Endothelial cell (in vitro differentiated cells): ENCODE results near the gene RASSF8. TPM values are rescaled to one million over a fixed set of nuclear protein-coding genes. Genes with fewer than 3 reads are reported as not detected.

ENCODE experiments used
- DNase-seq: peaks from one replicate; pipeline ENCODE4 v3.0.0; 2021; ENCODE audit warnings: low spot score
- H3K27ac Mint-ChIP-seq: one replicate; pipeline ENCODE4 v1.8.0; 2021; ENCODE audit warnings: mixed read lengths, inconsistent platforms; ENCODE audit not compliant: unreplicated experiment
- H3K27me3 Mint-ChIP-seq: one replicate; pipeline ENCODE4 v1.8.0; 2021; ENCODE audit warnings: mild to moderate bottlenecking, moderate library complexity, mixed read lengths, inconsistent platforms; ENCODE audit not compliant: unreplicated experiment
- H3K36me3 Mint-ChIP-seq: one replicate; pipeline ENCODE4 v1.8.0; 2021; ENCODE audit warnings: mild to moderate bottlenecking, low read depth, mixed read lengths, inconsistent platforms; ENCODE audit not compliant: unreplicated experiment
- H3K4me1 Mint-ChIP-seq: one replicate; pipeline ENCODE4 v1.8.0; 2021; ENCODE audit warnings: mild to moderate bottlenecking, mixed read lengths, inconsistent platforms; ENCODE audit not compliant: unreplicated experiment
- H3K4me3 Mint-ChIP-seq: one replicate; pipeline ENCODE4 v1.8.0; 2021; ENCODE audit warnings: mild to moderate bottlenecking, mixed read lengths, inconsistent platforms; ENCODE audit not compliant: unreplicated experiment
- H3K9me3 Mint-ChIP-seq: one replicate; pipeline ENCODE4 v1.8.0; 2021; ENCODE audit warnings: mixed read lengths, inconsistent platforms; ENCODE audit not compliant: unreplicated experiment
- total RNA-seq: library from RNA; stranded (reverse); fragmentation: NEBNext Ultra II Directional; extraction: Animal tissue kit (Norgen Biotek cat#: 25700); gene quantifications from one replicate; pipeline ENCODE4 v1.2.1, GENCODE V29; 2021; ENCODE audit not compliant: unreplicated experiment
- TF ChIP-seq, protein P1 (sequence below): fragments of 200-600 bp; sonication (generic); IDR thresholded peaks from one replicate; pipeline ENCODE4 v1.5.0; 2021; ENCODE audit warnings: antibody characterized with exemption; ENCODE audit not compliant: unreplicated experiment

The RASSF8 gene
- total RNA-seq, 1 donor from 2014 or later: 87.2 TPM

DNA sequence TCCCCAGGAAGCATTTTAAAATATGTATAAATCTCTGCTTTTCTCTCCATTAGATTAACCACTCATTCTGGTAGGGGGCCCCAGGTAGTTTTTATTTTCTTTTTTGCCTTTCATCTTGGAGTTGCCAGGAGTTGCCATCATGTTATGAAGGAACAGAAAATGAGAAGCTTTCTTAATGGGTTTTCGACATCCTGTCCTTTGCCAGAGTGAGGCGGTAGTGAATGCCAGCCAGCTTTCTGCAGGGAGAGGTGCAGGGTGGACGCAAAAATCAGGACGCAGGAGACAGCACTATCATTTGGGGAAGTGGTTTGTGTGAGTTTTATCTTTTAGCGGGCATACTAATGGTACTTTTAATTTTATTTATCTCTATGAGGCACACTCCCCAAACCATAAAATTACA lies 1.7 kb downstream of the RASSF8 start:
- DNase-seq: peak; percentile 14
- TF ChIP-seq, protein P1, sequence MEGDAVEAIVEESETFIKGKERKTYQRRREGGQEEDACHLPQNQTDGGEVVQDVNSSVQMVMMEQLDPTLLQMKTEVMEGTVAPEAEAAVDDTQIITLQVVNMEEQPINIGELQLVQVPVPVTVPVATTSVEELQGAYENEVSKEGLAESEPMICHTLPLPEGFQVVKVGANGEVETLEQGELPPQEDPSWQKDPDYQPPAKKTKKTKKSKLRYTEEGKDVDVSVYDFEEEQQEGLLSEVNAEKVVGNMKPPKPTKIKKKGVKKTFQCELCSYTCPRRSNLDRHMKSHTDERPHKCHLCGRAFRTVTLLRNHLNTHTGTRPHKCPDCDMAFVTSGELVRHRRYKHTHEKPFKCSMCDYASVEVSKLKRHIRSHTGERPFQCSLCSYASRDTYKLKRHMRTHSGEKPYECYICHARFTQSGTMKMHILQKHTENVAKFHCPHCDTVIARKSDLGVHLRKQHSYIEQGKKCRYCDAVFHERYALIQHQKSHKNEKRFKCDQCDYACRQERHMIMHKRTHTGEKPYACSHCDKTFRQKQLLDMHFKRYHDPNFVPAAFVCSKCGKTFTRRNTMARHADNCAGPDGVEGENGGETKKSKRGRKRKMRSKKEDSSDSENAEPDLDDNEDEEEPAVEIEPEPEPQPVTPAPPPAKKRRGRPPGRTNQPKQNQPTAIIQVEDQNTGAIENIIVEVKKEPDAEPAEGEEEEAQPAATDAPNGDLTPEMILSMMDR: no peak
- peaks cover 4% of the 10 kb centered on the region for H3K27me3 Mint-ChIP-seq
- H3K9me3 Mint-ChIP-seq: no peaks in the 10 kb centered on the region
- peak overlapping the region; percentile 96 for H3K4me3 Mint-ChIP-seq
- H3K27ac Mint-ChIP-seq: peak overlapping the region; percentile 9
- H3K36me3 Mint-ChIP-seq: peaks cover 5% of the 10 kb centered on the region
- peaks cover 33% of the 10 kb centered on the region for H3K4me1 Mint-ChIP-seq

DNA sequence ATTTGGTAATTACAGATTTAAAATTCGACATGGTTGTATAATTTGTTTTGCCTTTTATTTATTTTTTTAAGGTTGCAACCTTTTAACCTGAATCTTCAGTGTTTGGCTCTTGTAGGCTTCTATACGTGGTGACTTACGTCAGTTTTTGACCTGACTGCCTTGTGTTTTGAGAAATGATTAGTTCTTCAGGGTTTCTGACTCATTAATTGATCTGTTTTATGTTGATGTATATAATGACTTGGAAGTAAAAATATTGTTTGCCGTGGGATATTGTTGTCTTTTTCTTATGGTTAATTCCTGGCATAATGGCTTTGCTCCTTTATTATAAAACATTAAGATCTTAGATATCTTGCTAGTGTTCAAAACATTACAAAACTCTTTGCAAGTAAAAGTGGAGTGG lies 2.5 kb downstream of the RASSF8 start:
- Mint-ChIP-seq H3K4me3 (peak overlapping the region; percentile 96), H3K9me3 (no peaks in the 10 kb centered on the region), H3K27ac (no peak overlapping the region), H3K4me1 (peaks cover 33% of the 10 kb centered on the region), H3K36me3 (no peaks in the 10 kb centered on the region), H3K27me3 (peaks cover 4% of the 10 kb centered on the region)
- TF ChIP-seq, protein P1: no peak
- DNase-seq: no peak

DNA sequence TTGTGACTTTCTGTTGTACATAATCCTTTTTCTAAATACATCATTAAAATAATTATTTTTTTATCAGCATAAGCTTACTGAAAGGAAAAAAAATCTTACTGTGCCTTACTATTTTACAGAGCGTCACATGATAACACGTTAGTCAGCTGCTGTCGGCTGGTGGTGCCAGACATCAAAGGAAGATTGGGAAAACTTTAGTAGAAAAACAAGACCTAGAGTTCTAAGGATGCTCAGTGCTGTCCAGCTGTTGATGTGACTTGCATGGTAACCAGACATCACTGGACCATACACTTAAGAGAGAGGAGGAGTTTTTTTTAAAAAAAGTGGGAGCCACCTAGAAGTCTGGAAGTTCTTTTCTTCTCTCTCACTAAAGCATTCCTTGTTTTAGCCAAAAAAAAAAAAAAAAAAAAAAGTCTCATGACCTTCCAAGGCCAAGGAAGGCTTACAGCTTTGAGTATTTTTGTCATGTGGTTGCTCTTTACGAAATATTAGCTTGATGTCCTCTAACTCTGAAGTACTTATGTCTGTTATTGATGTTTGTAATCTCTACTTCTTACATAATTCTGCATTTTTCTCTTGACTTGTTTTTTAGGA lies 4.5 kb downstream of the RASSF8 start:
- no peak for DNase-seq
- Mint-ChIP-seq H3K36me3 (no peaks in the 10 kb centered on the region), H3K4me3 (no peak overlapping the region), H3K27ac (no peak overlapping the region), H3K27me3 (peaks cover 2% of the 10 kb centered on the region), H3K4me1 (peaks cover 34% of the 10 kb centered on the region), H3K9me3 (no peaks in the 10 kb centered on the region)
- TF ChIP-seq, protein P1: no peak

DNA sequence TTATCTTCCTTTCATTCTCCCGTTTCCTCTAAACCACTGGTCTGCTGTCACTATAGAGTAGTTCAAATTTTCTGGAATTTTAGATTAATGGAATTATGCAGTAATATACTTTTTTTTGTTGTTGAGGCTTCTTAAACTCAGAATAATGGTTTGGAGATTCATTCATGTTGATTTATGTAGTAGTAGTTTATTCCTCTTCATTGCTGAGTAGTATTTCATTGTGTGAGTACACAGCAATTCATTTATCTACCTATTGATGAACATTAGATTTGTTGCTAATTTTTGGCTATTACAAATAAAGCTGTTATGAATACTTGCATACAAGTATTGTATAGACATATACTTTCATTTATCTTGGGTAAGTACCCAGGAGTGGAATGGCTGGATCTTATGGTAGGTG lies 7.2 kb downstream of the RASSF8 start:
- Mint-ChIP-seq H3K36me3 (no peaks in the 10 kb centered on the region), H3K9me3 (no peaks in the 10 kb centered on the region), H3K4me3 (no peak overlapping the region), H3K27ac (no peak overlapping the region), H3K4me1 (peaks cover 41% of the 10 kb centered on the region), H3K27me3 (peaks cover 3% of the 10 kb centered on the region)
- DNase-seq: no peak
- TF ChIP-seq, protein P1: no peak

DNA sequence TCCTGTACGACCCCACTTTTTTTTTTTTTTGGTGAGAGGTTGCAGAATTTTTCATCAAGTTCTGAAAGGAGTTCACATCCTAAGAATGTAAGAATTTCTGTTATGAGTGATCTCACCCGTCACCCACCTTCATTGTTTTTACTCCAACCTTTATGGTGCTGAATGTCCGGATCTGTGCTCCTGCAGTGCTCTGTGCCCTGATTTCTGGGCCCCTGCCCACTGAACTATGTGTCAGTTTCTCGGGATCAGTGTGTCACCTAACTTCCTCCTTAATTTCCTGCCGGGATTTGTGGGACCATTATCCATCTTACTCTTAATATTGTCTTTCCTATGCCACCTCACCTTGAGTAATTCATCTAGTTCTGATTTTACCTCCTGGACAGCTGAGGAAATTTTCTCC lies 11.6 kb downstream of the RASSF8 start:
- Mint-ChIP-seq H3K4me3 (no peak overlapping the region), H3K27ac (no peak overlapping the region)

More for the DNA sequence above, 11.6 kb downstream of the RASSF8 start:
- no peak for DNase-seq
- Mint-ChIP-seq H3K36me3 (no peaks in the 10 kb centered on the region), H3K9me3 (no peaks in the 10 kb centered on the region), H3K4me1 (peaks cover 33% of the 10 kb centered on the region), H3K27me3 (peaks cover 3% of the 10 kb centered on the region)
- TF ChIP-seq, protein P1: no peak
